WTC11 (cell line): Measurements from ENCODE around the gene SMAD7.

Source experiments
- ZNF423 ChIP-seq: fragments of 250-450 bp; sonication (Bioruptor Pico); IDR thresholded peaks from 2 replicates; pipeline ENCODE4 v2.1.2; 2022; ENCODE audit warnings: mild to moderate bottlenecking, moderate library complexity
- TF ChIP-seq, protein P1 (sequence below): fragments of 200-600 bp; IDR thresholded peaks from 2 replicates; pipeline ENCODE4 v1.8.0; 2022; ENCODE audit warnings: antibody characterized with exemption

DNA sequence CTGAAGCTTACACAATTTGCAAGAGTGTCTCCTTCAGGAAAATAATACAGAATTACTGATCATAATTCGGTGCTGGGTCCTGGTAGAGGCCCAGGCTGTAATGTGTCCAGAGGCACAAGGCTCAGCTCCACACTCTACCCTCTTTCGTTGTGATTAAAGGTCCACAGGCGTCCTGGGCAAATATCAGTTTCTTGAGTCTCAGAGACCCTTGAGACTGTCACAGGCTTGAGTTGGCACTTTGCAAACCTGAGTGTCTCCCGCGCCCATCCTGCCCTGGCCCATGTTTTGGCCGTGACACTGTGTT, 46.9 kb upstream of the SMAD7 start:
- no peak for TF ChIP-seq ZNF423
- TF ChIP-seq, protein P1, sequence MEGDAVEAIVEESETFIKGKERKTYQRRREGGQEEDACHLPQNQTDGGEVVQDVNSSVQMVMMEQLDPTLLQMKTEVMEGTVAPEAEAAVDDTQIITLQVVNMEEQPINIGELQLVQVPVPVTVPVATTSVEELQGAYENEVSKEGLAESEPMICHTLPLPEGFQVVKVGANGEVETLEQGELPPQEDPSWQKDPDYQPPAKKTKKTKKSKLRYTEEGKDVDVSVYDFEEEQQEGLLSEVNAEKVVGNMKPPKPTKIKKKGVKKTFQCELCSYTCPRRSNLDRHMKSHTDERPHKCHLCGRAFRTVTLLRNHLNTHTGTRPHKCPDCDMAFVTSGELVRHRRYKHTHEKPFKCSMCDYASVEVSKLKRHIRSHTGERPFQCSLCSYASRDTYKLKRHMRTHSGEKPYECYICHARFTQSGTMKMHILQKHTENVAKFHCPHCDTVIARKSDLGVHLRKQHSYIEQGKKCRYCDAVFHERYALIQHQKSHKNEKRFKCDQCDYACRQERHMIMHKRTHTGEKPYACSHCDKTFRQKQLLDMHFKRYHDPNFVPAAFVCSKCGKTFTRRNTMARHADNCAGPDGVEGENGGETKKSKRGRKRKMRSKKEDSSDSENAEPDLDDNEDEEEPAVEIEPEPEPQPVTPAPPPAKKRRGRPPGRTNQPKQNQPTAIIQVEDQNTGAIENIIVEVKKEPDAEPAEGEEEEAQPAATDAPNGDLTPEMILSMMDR = no peak
